Activated gamma-delta T cell treated with Interleukin-2 at 50 U/mL for 16 hours (primary cell): ENCODE measurements around the gene HCRT.
A peak's percentile ranks its signal among the peaks of the same experiment; 100 is the strongest.
"Not testable (repeated sequence)": the region's sequence is repeated elsewhere in the genome, so short reads cannot be mapped to it uniquely, and the experiment has no call there.

Experiments used
- DNase-seq: peaks from one replicate; pipeline ENCODE4 v3.0.0-alpha.2; 2020

The HCRT gene, protein sequence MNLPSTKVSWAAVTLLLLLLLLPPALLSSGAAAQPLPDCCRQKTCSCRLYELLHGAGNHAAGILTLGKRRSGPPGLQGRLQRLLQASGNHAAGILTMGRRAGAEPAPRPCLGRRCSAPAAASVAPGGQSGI

DNA sequence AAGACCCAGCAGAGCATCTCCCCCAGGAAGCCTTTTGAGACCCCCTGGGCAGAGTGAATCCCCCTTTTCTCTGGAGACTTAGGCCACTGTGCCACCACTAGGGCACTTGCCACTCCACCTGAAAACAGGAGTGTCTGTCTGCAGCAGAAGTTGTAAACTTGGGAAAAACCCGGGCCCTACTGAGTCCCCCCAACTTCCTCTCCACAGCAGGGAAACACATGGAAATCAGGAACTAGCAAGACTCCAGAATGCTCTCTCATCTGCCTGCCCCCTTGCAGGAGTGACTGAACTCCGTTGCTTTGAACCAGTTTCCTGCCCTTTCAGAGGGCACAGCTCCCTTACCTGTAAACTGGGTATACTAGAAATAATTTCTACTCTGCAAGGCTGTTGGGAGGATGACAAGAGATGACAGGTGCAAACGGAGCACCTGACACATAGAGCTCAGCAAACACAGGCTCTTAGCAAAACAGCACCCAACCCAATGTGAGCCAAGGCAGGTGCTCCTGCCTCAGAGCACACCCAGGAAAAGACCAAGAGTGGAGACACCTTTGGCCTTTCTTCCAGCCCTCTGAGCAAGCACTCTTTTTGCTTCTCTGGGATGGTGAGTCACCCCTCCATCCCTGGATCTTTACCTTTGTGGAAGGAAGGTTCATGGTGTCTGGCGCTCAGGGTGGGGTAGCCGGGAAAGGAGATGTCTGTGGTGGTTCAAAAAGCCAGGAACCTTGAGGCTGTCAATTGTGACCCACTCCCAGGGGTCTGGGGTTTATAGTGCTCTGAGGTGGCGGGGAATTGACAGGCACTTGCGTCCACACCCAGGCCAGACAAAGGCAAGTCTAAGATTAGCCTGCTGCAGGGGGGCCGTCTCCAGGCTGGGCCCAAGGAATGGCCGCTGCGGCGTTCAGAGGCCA, at the start of gene HCRT:
TSS of gene HCRT (minus strand) at position 740 of the 908 bp plus-strand sequence. CDS start at position 653, 87 bp downstream.
- no peak for DNase-seq

DNA sequence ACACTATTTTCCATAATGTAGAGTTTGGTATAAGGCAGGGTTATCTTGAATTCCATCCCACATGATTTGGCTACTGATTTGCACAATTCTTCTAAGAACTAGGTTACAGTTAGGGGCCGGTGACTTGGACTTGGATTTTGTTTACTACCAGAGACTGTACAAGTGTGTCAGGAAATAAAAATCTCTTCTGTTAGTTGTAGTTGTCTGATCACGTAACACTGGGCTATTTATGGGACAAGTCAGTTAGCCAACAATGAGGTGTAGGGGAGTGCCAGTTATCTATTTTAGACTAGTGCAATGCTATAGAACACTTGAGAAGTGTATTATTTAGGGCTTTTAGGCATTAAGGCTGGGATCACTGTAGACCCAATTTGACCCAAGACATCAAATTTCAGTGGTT, 48.7 kb upstream of the HCRT start:
- DNase-seq, result no peak

DNA sequence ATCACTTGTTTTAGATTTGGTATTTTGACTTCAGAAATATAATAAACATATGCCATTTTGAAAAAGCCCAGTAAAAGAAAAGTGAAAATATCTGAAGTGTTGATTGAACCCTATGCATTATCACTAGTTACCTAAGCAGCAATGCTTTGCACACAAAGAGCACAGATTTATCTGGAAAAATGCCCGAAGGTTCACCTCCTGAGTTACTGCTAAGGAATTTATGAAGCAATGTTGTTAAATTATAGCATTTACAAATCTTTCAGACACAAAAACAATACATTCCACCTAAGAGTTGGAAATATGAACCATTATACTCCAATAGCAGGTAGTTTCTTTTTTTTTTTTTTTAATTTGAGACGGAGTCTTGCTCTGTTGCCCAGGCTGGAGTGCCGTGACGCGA, 47.9 kb upstream of the HCRT start:
- DNase-seq, result no peak

DNA sequence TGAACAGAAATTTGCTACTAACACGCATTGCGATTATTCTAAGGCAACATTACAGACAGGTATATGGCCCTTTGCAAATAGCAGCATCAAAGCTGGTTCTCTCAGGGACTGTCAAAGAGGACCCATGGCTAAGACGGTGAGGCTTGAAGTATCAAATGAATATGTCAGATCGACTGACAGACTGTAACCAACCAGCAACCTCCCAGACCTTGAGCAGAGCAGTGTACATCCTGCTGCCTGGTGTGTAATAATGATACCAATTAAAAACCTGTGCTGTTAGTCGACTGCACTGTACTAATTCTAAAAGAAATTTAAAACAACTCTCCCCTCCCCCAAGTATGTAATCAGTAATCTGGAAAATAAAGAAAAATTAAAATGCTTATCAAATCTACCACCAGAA, 45.0 kb upstream of the HCRT start:
- DNase-seq, result no peak

DNA sequence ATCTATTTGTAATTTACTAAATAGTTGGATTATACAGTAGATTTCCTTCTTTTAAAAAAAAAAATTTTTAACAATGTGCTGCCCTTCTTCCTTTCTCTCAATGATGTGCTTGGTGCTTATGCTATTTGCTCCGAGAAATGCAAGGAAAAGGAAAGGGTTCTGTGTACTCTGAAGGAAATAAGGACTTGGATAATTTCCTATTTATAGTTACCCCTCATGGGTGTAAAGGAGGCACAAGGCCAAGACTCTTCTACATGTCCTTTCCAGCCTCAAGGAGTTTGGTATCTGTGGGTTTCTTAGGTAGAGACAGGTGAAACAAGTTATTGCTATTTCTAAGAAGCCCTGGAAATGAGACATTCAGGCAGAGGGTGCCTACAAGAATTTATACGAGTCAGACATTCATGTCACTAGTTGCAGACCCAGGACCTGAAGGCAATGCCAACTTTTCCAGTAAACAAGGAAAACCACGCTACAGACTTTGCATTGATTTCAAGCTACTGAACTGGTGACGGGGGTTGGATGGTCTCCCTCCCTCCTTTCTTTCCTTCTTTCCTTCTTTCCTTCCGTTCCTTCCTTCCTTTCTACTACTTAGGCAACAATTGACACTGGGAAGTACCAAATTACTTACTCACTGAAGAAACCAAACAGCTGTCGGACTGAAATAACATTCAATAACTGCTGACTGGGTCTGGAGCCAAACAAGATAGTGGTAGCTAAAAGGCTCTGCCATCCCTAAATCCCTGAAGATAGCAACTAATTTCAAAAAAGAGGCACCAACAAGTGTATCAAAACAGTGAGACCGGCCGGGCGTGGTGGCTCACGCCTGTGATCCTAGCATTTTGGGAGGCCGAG, 42.8 kb upstream of the HCRT start:
- DNase-seq, result no peak

DNA sequence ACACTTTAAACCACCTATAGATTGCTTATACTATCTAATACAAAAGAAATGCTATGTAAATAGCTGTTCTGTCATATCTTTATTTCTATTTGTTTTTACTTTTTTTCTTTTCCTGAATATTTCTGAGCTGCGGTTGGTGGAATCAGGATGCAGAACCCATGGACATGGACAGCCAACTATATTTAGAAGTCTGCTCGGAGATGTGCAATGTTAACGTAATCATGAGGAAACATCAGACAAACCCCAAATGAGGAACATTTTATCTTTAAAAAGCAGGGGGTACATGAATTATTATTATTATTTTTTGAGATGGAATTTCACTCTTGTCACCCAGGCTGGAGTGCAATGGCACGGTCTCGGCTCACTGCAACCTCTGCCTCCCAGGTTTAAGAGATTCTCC, 40.4 kb upstream of the HCRT start:
- no peak for DNase-seq

DNA sequence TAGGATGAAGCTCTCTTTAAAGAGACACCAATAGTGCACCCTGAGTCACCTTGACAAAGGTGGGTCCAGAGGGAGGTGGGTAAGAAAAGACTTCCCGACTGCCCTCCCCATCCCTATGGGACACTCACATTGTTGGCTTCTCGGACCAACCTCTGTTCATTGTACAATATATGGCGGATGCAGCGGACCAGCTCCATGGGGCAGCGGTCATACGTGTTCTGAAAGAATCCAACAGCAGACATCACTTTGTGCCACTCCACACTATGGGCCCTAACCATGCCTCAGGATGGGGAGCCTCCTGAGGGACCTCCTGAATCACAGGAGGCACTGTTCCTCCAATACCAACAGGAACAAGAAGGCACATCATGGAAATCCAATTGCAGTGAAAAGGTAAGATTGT, 39.4 kb upstream of the HCRT start:
- no peak for DNase-seq

DNA sequence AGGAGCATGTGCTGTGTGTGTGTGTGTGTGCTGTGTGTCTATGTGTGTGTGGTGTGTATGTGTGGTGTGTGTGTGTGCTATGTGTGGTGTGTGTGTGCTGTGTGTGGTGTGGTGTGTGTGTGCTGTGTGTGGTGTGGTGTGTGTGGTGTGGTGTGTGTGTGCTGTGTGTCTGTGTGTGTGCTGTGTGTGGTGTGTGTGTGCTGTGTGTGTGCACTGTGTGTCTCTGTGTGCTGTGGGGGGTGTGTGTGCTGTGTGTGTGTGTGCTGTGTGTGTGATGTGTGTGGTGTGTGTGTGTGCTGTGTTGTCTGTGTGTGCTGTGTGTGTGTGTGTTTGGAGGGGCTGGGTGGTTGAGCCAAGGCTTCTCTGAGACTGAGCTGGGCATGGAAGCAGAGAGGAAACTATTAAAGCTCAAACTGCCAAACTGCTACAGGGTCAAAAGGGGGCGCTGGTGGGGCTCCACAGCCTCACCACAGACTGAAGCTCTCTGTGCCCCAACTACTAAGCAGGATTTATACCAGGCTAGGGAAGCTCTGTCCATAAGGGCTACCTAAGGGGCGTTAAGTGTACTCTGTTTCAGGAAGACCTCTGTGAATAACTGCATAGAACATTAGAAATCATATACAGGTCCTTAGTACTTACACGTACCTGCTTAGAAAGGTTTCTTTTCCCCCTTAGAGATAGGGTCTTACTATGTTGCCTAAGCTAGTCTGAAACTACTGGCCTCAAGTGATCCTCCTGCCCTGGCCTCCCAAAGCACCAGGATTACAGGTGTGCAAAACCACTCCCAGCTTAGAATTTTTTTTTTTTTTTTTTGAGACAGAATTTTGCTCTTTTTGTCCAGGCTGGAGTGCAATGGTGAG, 36.9 kb upstream of the HCRT start:
- peak; percentile 48 for DNase-seq

DNA sequence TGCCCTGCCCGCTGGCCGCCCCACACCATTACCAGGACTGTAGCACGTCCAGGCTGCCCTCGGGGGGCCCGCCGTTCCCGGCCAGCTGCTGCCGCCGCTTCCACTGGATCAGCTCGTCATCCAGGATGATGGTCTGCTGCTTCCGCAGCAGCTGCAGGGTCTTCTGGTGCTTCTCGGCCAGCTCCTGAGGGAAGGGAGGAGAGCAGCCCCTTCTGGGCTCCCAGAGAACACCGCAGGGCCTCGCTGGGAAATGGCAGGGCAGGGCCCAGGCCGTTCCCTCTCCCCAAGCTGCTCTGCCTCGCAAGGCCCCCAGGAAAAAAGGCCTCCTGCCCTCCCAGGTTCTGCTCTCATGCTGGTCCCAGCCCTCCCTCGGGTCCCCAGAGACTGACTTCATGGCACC, 34.0 kb upstream of the HCRT start:
- not testable (repeated sequence) for DNase-seq

DNA sequence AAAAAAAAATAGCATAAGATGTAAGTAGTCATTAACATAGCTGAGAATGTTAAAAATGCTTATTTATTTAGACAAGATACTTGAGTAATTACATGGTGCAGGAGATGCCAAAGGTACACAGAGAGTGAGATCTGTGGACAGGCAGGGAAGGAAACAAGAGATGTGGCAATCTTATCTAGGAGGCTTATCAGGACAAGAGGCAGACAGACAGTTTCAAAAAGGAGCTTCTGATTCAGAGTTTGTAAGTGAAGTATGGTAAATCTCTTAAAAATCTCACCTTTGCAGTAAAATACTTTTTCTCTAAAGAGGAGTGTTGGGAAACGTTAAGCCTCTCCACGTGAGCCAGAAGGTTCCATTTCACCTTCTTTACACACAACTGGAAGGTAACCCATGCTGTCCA, 28.9 kb upstream of the HCRT start:
- DNase-seq, result no peak

DNA sequence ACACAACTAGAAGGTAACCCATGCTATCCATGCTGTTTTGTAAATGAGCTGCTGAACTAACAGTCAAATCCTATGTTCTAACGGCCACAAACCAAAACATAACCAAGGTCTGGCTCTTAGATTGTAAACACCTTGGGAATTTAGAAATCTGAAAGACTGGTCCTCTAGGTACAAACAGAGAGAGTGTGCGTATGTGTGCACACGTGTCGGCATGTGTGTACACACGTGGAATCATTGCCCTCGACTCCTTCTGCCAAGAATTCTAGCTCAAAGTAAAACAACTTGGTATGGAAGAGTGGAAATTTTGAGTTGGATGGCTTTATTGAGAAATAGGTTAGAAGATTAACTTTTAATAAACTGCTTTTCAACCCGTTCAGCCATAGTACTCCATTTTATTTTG, 27.1 kb upstream of the HCRT start:
- no peak for DNase-seq

DNA sequence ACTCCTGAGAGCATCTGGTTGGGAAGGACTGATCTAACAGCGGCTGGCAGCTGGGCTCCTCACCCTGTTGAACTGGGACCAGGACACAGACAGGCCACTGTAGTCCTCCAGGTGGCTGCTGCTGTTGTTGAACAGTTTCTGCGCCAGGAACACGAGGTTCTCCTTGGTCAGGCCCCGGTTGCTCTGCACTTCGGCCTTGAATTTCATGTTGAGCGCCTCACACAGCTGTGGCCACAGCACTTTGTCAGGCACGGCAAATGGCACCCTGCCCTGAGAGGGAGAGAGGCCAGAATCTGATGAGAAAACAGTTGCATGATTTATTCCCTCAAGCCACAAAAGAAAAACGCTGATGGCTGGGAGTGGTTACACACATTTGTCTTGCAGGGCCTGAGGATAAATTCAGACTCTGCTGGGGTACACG, 26.7 kb upstream of the HCRT start:
- DNase-seq, result not testable (repeated sequence)

DNA sequence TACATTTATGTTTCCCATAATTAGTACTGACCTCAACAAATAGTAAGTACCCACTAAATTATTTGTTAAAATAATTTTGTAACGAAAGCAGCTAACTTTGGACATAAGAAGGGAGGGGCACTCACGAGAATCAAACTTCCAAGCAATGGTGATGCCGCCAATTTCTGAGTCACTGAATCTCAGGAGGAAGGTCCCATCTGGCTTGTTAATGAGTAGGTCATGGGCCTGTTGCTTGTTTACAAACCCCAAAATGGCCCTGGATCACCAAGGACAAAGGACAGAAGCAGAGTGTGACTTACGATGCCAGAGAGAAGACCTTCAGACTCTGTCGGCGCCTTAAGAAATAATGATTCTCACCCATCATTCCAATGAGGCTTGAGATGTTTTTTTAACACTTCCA, 24.8 kb upstream of the HCRT start:
- DNase-seq, result no peak

DNA sequence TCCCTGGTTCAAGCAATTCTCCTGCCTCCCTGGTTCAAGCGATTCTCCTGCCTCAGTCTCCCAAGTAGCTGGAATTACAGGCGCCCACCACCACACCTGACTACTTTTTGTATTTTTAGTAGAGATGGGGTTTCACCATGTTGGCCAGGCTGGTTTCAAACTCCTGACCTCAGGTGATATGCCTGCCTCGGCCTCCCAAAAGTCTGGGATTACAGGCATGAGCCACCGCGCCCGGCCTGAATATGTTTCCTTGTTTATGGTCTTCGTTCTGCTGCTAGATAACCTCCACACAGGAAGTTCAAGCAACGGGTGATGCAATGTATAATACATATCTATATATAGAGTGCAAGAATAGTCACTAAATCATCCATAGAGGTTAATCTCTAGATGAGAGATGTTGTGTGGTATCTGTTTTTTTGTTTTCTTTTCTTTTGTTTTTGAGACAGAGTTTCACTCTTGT, 20.9 kb upstream of the HCRT start:
- DNase-seq, result not testable (repeated sequence)

DNA sequence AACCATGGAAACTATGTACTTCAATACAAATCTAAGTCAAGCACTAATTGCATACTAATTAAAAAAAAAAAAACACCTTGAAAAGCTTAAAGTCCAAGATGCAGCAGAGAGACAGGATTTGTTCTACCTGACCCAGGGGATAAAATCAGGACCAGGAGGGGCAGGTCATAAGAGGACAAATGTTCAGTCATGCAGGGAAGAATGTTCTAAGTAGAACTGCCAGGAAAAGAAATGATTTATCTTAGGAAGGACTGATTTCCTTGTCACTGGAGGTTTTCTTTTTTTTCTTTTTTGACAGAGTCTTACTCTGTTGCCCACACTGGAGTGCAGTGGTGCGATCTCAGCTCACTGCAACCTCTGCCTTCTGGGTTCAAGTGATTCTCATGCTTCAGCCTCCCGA, 18.1 kb upstream of the HCRT start:
- DNase-seq, result no peak

DNA sequence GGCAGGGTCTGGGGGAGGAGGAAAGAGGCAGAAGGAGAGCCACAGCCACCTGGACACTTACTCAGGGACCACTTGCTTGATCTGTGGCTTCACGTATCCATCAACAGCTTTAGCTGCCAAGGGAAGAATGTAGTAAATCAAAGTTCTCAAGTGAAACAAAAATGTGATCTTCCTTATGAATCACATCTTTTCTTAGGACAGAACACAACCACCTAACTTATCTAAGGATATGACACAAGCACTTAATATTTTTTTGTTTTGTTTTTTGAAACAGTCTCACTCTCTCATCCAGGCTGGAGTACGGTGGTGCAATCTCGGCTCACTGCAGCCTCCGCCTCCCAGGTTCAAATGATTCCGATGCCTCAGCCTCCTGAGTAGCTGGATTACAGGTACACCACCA, 17.4 kb upstream of the HCRT start:
- DNase-seq, result no peak

DNA sequence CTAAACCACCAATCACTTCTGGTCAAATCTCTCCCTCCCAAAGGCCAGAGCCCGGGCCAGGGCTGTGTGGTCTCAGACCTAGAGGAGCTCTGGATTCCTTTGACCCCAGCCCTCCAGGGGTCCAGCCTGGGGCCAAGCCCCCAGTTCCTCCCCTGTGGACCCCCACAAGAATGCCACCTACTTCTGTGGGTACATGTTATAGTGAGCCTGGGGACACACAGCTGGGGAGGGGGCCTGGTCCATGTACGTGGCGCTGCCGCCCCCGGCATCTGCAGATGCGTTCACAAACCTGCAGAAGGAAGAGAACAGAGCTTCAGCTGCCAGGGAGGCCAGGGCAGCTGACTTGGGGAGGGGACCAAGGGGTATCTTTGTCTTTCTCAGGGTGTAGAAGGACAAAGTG, 16.9 kb upstream of the HCRT start:
- no peak for DNase-seq

DNA sequence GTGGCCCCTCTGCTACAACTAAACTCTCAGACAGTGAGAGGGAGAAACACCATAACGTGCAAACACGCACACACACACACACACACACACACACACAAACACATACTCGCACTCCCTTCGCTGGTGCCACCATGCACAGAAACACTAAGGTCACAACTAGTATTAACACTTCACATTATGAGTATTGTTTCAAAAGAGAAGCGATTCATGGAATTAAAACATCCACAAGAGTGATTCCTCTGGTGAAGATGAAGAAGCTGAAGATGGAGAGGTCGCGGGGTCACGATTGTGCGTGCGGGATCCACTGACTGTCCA, 16.2 kb upstream of the HCRT start:
- DNase-seq, result no peak

DNA sequence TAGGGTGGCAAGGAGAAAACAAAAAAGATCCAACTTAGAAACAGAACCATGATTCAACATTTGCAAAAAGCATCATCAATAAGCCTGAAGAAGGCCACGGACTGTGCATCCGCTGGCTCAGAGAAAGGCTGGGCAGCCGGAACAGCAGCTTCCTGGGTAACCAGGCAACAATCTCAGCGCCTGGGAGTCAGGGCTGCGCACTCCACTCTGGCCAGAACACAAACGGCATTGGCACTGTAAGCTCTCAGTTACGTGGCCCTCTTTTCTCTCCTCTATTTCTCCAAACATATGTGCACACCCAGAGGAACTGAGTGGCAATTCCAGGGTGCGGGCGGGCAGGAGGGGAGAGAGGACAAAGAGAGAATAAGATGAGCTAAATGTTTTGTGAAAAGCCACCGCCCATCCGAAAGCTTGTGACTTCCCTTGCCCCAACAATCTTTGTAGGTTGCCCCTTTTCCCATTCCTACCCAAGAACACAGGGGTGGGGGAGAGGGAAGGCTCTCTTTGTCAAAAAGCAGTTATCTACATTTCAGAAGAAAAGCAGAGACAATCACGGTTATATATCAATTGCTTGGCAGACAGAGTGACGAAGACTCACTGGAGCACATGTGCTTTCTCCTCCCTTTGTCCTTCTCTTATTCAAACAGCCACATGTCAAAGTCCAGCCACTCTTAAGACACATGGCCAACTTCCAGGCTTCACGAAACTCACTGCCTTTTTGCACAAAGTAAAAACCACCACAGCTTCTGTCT, 15.6 kb upstream of the HCRT start:
- DNase-seq, result no peak

DNA sequence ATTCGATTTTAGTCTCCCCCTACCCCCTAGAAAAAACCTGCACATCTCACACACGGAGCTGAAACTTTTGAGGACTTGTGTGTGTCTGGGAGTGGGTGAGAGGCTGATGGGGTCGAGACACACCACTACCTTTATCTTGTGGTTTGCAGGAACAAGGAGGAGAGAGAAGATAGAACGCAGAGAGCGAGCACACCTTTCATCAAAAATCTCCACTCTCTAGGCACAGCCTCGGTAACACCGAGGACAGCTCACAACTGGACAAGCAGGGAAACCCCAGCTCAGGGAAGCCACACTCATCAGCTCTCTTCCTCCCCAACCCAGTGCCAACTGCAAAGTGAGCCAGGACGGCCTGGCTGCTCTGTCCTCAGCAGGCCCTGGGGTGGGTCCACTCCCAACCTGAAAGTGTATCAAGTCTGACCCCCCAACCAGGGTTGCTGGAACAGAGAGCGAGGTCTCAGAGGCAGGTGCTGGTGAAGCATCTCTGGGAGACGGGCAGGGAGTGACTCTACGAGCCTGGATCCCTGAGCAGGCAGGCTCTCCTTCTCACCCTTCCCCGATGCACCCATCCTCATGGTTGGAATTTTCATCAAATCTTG, 14.3 kb upstream of the HCRT start:
- DNase-seq, result no peak

DNA sequence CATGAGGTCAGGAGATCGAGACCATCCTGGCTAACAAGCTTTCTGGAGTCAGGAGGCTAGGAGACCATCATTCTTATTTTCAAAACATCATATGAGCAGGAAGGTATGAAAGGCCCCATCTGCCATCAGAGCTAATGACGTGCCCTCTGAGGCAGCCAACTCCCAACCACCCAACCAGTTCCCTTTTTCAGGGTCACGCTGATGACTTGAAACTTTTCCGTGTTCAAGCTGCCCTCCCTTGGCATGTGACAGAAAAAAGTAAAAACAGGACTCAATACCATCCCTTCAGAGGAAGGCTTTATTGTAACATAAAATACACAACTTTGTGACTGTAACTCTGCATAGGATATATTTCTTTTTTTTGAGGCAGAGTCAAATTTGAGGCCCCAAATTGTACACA, 13.6 kb upstream of the HCRT start:
- no peak for DNase-seq
